Activated CD4-positive, alpha-beta T cell treated with anti-CD3 and anti-CD28 coated beads, Interleukin-10, Interleukin-2, amounts not matched to agents 100 ng/mL and 50 ng/mL, durations not matched to agents 16 hours and 8 hours (primary cell): Measurements from ENCODE around the gene HOXB5.

Source experiments
- DNase-seq: peaks from one replicate; pipeline ENCODE4 v3.0.0-alpha.2; 2020

HOXB5 gene

GRCh38 chr17:48570325-48571023, 23.1 kb downstream of the HOXB5 start:
- no peak for DNase-seq

GRCh38 chr17:48569674-48570324, 23.8 kb downstream of the HOXB5 start:
- DNase-seq = no peak

GRCh38 chr17:48569240-48569582, 24.4 kb downstream of the HOXB5 start:
- no peak for DNase-seq

- no peak for DNase-seq
These were observed 24.9 kb downstream of the HOXB5 start for GRCh38 chr17:48568499-48569239.

GRCh38 chr17:48567646-48568354, 25.8 kb downstream of the HOXB5 start:
- DNase-seq = no peak

- DNase-seq = no peak
These were observed 26.4 kb downstream of the HOXB5 start for GRCh38 chr17:48567209-48567608.

- no peak for DNase-seq
These were observed 26.9 kb downstream of the HOXB5 start for GRCh38 chr17:48566717-48567116.

- no peak for DNase-seq
These were observed 27.5 kb downstream of the HOXB5 start for GRCh38 chr17:48565925-48566710.

GRCh38 chr17:48565022-48565554, 28.5 kb downstream of the HOXB5 start:
- DNase-seq = no peak

- no peak for DNase-seq
These were observed 29.2 kb downstream of the HOXB5 start for GRCh38 chr17:48564188-48565021.

GRCh38 chr17:48563867-48564187, 29.8 kb downstream of the HOXB5 start:
- DNase-seq = no peak

- no peak for DNase-seq
These were observed 30.2 kb downstream of the HOXB5 start for GRCh38 chr17:48563385-48563838.

- no peak for DNase-seq
These were observed 30.6 kb downstream of the HOXB5 start for GRCh38 chr17:48562934-48563333.

GRCh38 chr17:48561884-48562810, 31.4 kb downstream of the HOXB5 start:
- no peak for DNase-seq

GRCh38 chr17:48559840-48560817, 33.5 kb downstream of the HOXB5 start:
- no peak for DNase-seq

GRCh38 chr17:48559122-48559839, 34.3 kb downstream of the HOXB5 start:
- no peak for DNase-seq

GRCh38 chr17:48558831-48559121, 34.8 kb downstream of the HOXB5 start:
- DNase-seq = no peak

- DNase-seq = no peak
These were observed 35.3 kb downstream of the HOXB5 start for GRCh38 chr17:48558057-48558830.
